ENCODE results near the gene THADA.

Gene THADA

DNA sequence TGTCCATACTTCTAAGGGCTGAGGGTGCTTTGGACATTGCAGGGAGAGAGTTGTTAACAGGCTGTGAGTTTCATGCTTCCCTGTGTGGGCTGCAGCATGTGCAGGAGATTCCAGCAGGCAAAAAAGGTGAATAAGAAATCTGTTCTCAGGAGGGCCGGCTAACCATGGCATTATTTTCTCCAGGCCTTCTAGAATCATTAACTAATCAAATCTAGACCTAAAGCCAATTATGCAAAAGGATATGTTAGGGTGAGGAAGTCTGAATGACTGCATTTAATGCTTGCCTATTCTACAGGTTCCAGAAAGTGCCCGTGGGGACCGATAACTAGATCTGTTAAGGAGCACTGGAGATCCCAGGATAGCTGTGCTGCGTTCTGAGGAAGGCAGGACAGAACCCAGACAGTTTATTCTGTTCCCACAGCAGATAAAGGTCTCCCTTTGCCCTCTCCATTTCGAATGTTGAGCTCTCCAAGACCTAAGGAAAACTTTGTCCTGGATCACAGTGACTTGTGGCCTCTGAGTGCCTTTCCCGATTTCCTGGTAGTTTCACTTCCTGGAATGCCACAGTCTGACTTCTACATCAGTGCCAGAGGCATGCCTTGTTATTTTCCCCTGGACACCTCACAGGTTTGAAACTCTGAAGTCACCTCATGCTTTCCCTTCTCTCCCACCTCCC is 319.4 kb downstream of the THADA start:
- DNase-seq (ENCODE audit: low read depth in 2 of 2) = no peak

GRCh38 chr2:43274721-43275120 is 321.1 kb downstream of the THADA start:
- no peak for DNase-seq (ENCODE audit: low read depth in 2 of 2)

DNA sequence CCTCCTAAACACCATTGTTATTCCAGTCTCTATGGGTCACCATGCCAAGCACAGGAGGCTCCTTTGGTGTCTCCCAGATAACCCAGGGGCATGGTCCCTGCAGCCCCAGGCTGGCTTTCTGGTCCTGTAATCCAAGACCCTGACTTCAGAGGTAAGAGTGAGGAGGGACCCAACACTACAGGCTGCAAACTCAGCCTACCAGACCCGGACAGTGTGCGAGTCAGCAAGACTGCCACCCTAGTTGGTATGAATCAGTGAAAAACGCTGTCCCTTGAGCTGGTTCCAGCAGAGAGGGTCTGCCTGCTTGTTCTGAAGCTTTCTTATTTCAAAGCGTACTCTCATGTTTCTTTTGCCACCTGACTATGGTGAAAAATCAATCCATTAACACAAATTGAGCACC is 321.8 kb downstream of the THADA start:
- DNase-seq (ENCODE audit: low read depth in 2 of 2) = no peak

DNA sequence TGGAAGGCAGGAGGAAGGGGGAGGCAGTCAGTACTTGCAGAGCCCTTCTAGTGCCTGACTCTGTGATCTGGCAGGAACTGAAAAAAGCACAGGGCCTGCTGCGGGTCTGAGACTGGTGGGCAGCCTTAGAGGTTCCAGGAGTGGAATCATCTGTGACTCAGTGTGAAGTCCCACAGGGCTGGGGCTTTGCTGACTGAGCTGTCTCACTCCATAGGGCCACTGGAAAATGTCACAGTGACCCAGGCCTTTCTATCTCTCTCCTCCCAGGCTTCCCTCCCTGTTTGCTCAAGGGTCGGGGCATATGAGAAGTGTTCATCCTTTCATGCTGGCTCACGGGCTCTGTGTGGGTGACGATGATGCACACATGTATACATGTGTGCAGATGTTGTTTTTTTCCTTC is 322.3 kb downstream of the THADA start:
- DNase-seq (ENCODE audit: low read depth in 2 of 2) = no peak

GRCh38 chr2:43270930-43271615 is 324.8 kb downstream of the THADA start:
- no peak for DNase-seq (ENCODE audit: low read depth in 2 of 2)

DNA sequence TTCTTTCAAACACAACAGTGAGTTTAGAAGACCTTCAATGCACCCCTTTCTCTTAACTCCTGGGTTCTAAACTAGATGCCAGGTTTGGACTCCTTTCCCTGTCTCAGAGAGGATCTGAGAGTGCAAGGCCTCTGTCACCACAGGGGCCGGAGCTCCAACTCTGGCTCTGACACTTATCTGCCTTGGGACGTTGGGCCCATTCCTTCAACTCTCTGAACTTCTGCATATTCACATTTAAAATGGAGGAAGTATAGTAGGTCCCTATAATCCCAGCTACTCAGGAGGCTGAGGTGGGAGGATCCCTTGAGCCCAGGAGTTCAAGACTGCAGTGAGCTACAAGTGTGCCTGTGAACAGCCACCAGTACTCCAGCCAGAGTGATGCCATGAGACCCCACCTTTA is 325.4 kb downstream of the THADA start:
- DNase-seq (ENCODE audit: low read depth in 2 of 2) = no peak

DNA sequence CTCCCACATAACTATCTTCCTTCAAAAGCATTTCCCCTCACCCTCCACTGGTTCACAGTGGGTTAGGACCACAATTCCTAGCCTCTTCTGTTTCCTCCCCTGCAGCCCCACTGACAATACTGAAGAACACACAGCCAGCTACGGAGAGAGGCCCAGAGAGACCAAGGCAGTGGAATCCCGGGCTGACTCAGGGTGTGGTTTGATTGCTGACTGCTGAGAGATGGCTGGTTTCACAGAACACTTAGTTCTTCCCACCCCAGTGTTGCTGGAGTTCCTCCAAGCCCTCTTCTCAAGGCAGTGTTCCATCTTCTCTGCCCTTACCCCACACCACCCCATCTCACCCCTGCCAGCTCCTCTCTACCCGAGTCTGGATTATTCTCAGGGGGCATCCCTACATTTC is 326.1 kb downstream of the THADA start:
- DNase-seq (ENCODE audit: low read depth in 2 of 2) = peak in 1 of 2 experiments; percentile 54

DNA sequence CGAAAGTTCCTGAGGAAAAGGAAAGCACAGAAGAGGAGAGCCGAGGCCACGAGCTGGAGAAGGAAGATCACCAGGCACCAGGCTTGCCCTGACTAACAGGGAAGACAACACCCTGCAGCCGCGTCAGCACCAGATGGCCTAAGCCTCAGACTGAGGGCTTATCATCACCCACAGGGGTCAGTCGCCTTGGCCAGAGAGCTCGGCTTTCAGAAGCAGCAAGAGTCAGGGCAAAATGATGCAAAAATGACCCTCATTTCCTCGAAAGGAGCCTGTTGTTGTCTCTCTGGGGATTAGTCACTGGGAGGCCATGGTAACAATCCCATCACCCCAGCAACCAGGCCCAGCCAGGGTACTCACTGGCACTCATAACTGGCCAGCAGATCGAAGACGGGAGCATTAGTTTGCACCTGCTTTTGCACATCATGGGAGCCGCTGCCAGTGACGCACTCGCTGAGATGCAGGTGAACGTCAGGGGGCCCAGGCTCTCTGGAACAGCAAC is 326.7 kb downstream of the THADA start:
- DNase-seq (ENCODE audit: low read depth in 2 of 2) = no peak

DNA sequence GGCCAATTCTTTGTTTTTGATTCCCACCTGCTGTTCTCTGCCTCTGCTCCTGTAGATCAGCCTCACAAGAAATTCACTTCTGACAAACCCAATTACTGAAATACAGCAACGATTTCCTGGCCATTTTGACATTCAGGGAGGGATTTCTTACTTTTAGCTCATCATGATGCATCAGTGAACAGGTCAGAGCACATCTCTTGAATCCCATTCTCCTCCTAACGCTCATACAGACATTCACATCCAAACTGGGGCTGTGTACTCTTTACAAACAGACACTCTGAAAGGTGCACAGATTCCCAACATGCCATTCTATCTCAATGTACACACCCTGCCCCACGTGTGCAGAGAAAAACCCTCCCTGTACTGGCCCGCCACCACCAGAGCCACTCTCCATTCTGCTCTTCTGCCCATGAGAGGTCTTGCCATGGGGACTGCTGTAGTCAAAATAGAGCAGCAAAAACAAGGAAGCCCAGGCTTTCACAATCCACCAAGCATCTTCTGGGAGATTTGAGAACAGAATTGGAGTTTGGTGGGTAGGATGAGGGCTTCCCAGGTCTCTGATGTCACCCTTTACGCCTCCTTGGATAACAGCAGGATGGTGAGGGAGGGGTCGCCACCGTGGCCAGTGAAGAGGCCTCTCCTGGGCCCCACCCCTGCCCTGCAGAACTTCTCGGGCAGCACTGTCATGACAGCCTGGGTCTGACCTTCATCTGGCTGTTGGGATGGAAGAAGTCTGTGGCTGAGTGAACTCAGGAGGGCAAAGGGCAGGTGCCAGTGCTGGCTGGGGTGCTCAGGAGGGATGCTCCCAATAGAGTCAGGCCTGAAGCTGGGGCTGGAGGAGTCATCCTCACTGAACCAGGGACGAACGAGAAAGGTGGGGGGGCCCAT is 327.5 kb downstream of the THADA start:
- no peak for DNase-seq (ENCODE audit: low read depth in 2 of 2)

DNA sequence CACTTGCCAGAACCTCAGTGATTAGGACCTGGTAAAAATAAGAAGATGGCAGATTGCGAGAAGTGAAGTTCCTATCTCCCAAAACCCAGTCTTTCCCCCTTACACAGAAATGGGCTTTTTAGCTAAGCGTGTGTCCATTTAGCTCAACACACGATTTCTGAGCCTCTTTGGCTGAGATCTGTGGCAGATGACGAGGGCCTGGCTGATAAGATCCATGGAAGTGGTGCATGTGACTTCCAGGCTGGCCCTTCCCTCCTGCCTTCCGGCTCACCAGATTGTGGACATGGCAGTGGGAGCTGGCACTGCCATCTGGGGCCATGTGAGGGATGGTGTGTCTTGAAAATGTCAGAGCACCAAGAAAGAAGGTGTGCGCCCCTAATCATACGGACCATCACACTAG is 328.5 kb downstream of the THADA start:
- DNase-seq (ENCODE audit: low read depth in 2 of 2) = no peak

GRCh38 chr2:43266711-43267111 is 329.1 kb downstream of the THADA start:
- no peak for DNase-seq (ENCODE audit: low read depth in 2 of 2)

- DNase-seq (ENCODE audit: low read depth in 2 of 2) = no peak
These were observed 330.4 kb downstream of the THADA start for GRCh38 chr2:43265421-43265820.

GRCh38 chr2:43265001-43265400 is 330.8 kb downstream of the THADA start:
- peak in 1 of 2 experiments; percentile 53 for DNase-seq (ENCODE audit: low read depth in 2 of 2)

DNA sequence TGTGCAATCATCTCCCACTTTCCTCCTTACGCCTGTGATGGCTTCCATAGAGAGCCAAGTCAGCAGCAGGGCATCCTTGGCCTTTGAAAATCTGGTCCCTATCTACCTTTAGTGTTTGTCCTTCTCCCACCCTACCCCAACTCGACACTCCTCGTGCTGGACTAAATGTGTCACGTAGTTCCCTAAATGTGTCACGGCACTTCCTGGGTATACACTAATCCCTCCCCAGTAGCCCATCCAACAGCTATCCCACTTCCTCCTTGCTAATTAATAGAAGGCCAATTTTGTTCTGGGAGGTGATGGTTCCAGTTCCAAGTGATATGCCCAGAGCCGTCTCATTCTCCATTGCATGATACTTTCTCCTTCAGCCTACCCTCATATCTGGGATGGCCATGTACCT is 332.9 kb downstream of the THADA start:
- DNase-seq (ENCODE audit: low read depth in 2 of 2) = no peak

- DNase-seq (ENCODE audit: low read depth in 2 of 2) = no peak
These were observed 333.6 kb downstream of the THADA start for GRCh38 chr2:43262239-43262638.

- DNase-seq (ENCODE audit: low read depth in 2 of 2) = no peak
These were observed 336.3 kb downstream of the THADA start for GRCh38 chr2:43259512-43259911.

DNA sequence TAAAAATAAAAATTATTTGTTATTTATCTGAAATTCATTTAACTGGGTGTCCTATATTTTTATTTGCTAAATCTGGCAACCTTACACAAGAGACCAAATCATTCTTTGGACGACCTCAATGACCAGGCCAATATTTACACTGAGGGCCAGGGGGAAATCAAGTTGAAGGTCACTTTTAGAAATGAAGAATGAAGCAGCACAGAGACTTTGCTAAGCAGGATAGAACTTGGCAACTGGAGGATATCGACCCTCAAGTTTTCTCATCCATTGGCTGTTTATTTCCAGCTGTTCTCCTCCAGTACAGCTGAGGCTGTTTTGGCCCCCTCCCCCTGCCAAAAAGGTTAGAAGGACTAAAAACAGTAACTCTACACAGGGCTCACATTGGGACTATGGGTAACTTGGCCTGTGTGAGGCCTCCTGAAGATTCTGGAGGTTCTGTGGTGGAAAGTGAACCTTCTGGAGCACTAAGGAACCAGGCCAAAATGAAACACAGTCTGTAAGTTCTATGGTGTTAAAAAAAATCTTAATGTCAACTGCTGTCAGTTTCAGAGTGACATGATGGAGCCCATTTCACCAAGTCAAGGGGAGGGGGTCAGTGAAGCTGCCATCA is 337.2 kb downstream of the THADA start:
- no peak for DNase-seq (ENCODE audit: low read depth in 2 of 2)

DNA sequence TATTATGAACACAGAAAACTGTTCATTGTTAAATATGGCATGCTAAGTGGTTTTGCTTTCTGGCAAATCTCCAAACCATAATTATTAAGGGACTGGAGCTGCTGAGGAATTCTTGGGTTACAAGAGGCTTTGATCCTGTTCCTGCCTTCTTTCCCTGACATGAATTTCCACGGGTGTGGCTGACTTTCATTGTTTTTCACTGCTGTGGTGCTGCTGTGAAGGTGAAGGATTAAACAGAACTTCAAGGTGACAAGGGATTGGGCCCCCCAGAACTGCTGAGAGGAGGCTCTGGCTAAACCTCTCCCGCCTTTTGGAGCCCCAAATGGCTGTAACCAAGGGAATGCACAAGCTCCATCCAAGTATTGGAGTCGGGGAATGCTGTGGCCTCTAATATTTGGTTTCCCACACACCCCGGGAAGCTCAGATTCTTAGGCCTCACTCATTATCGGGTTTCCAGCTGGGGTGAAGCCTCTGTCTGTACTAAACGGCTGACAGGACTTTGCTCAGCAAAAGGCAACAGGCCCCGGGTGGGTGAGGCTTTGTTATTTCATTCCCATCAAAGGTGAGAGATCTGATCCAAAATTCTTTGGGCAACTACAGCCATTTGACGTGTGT is 340.4 kb downstream of the THADA start:
- DNase-seq (ENCODE audit: low read depth in 2 of 2) = peak in 1 of 2 experiments; percentile 41

DNA sequence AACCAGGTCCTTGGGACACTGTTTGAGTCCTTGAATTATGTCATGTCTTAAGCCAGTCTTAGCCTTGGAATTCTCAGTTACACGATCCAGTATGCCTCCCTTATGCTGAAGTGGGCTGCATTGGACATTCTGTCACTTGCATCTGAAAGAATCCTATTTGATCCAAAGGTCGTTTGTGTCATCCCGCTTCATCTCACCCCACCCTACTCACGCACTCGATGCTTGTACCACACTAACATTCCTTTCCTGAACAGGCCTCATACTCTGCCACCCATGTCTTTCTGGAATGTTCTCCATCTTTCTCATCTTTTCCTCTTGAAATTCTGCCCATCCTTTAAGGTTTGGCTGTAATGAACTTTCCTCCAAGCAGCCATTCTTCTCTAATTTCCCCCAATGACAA is 341.5 kb downstream of the THADA start:
- DNase-seq (ENCODE audit: low read depth in 2 of 2) = no peak

- peak; percentile 62 to 63 for DNase-seq (ENCODE audit: low read depth in 2 of 2)
These were observed 344.6 kb downstream of the THADA start for GRCh38 chr2:43251171-43251731.

DNA sequence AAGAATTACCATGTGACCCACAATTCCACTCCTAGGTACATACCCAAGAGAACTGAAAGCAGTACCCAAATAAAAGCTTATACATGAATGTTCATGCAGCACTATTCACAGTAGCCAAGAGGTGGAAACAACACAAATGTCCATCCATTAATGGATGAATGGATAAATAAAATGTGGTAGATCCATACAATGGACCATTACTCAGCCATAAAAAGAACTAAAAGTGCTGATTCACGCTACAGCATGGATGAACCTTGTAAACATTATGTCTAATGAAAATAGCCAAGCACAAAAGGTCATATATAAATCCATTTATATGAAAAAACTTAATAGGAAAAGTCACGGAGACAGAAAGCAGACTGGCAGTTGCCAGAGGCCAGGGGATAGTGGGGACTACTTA is 345.8 kb downstream of the THADA start:
- no peak for DNase-seq (ENCODE audit: low read depth in 2 of 2)

All from fibroblast of skin of left biceps (primary cell).